A549 (cell line): ENCODE measurements around the gene CXCL17. TPM values are rescaled to one million over a fixed set of nuclear protein-coding genes. Genes with fewer than 3 reads are reported as not detected.

Experiments used
- ATAC-seq, 2 experiments: fragments of 200-7000 bp in 1 of 2; fragments of >200 bp in 1 of 2; cut with Nextera tagmentation in 1 of 2; cut with Tn5 transposase in 1 of 2; 3 replicates each; pipeline versions ENCODE4 v1.8.0 to v1.9.1; 2018 to 2020; ENCODE audit warnings: mild to moderate bottlenecking in 1 of 2, moderate library complexity in 1 of 2
- CTCF ChIA-PET: fragments of 300-600 bp; sonication (Branson Sonifier 250); formaldehyde crosslinking; extraction: SDS; loops from one replicate; lab custom pipeline; 2021; ENCODE audit warnings: antibody characterized with exemption, inconsistent platforms; lab: Yijun Ruan, JAX
- POLR2A ChIA-PET: fragments of 350-600 bp; formaldehyde crosslinking; extraction: SDS; loops from one replicate; lab custom pipeline; 2021; ENCODE audit warnings: antibody characterized with exemption, inconsistent platforms; lab: Yijun Ruan, JAX
- DNase-seq, 2 experiments: peaks; one replicate each; pipeline versions ENCODE4 v3.0.0 to v3.0.0-alpha.2; 2011 to 2016; ENCODE audit warnings: low read depth in 1 of 2, low spot score in 1 of 2
- FAIRE-seq: peaks from 2 replicates; lab custom pipeline; 2011; peaks lifted over from hg19 to GRCh38; lab: Jason Lieb, UNC
- H3K27ac ChIP-seq, 2 experiments: fragments of >200 bp; sonication (Bioruptor Twin); formaldehyde crosslinking; 3 replicates each; pipeline ENCODE4 v1.5.1; 2016 to 2017
- H3K4me1 ChIP-seq: fragments of >200 bp; sonication (Bioruptor Twin); formaldehyde crosslinking; 3 replicates; pipeline ENCODE4 v1.6.1; 2016
- H3K4me2 ChIP-seq: fragments of >200 bp; sonication (Bioruptor Twin); formaldehyde crosslinking; 3 replicates; pipeline ENCODE4 v1.6.1; 2016
- H3K4me3 ChIP-seq: fragments of >200 bp; sonication (Bioruptor Twin); formaldehyde crosslinking; 3 replicates; pipeline ENCODE4 v1.5.1; 2016
- H3K9me3 ChIP-seq: fragments of >200 bp; sonication (Bioruptor Twin); formaldehyde crosslinking; 3 replicates; pipeline ENCODE4 v1.6.1; 2016
- CHD2 ChIP-seq: fragments of 150-350 bp; IDR thresholded peaks from 2 replicates; pipeline ENCODE4 v1.6.1; 2014; ENCODE audit warnings: low read length; ENCODE audit not compliant: partially characterized antibody
- CTCF ChIP-seq: fragments of >200 bp; sonication (Bioruptor Twin); formaldehyde crosslinking; IDR thresholded peaks from 3 replicates; pipeline ENCODE4 v1.5.1; 2016
- EHF ChIP-seq: fragments of 250-450 bp; sonication (Bioruptor Pico); IDR thresholded peaks from 2 replicates; pipeline ENCODE4 v1.5.0; 2020; ENCODE audit warnings: mild to moderate bottlenecking
- EHMT2 ChIP-seq: fragments of 200-600 bp; sonication (generic); IDR thresholded peaks from 2 replicates; pipeline ENCODE4 v1.6.1; 2016; ENCODE audit warnings: antibody characterized with exemption, low read depth, mild to moderate bottlenecking, moderate library complexity
- ELK1 ChIP-seq: fragments of 150-350 bp; IDR thresholded peaks from 2 replicates; pipeline ENCODE4 v1.6.1; 2014; ENCODE audit warnings: low read depth, mild to moderate bottlenecking, low read length
- ESRRA ChIP-seq: fragments of 150-350 bp; IDR thresholded peaks from 2 replicates; pipeline ENCODE4 v1.6.1; 2014; ENCODE audit warnings: mild to moderate bottlenecking, low read length, borderline replicate concordance
- HEYL ChIP-seq: fragments of 250-450 bp; sonication (Bioruptor Pico); IDR thresholded peaks from 2 replicates; pipeline ENCODE4 v1.8.0; 2021; ENCODE audit warnings: mild to moderate bottlenecking, moderate library complexity
- KDM5A ChIP-seq: fragments of 200-600 bp; sonication (generic); IDR thresholded peaks from 2 replicates; pipeline ENCODE4 v1.6.1; 2016; ENCODE audit warnings: antibody characterized with exemption, mild to moderate bottlenecking
- MYC ChIP-seq: IDR thresholded peaks from 2 replicates; pipeline ENCODE4 v1.6.1; 2012; ENCODE audit warnings: mild to moderate bottlenecking, inconsistent platforms, low read length, improper control_type of control experiment, borderline replicate concordance
- NR3C1 ChIP-seq: fragments of >200 bp; sonication (Bioruptor Twin); formaldehyde crosslinking; IDR thresholded peaks from 3 replicates; pipeline ENCODE4 v1.6.1; 2017
- PBX3 ChIP-seq: IDR thresholded peaks from 2 replicates; pipeline ENCODE4 v1.6.1; 2012
- PHF8 ChIP-seq: fragments of 200-600 bp; sonication (generic); IDR thresholded peaks from 2 replicates; pipeline ENCODE4 v1.6.1; 2016; ENCODE audit warnings: low read depth, mild to moderate bottlenecking, antibody characterized with exemption, moderate library complexity, borderline replicate concordance
- RARB ChIP-seq: fragments of 250-450 bp; sonication (Bioruptor Pico); IDR thresholded peaks from 2 replicates; pipeline ENCODE4 v1.8.0; 2021; ENCODE audit warnings: mild to moderate bottlenecking, moderate library complexity
- RCOR1 ChIP-seq: fragments of 150-350 bp; IDR thresholded peaks from 2 replicates; pipeline ENCODE4 v1.6.1; 2014; ENCODE audit warnings: antibody characterized with exemption, low read length, low read depth
- RFX5 ChIP-seq: fragments of 450-650 bp; IDR thresholded peaks from 2 replicates; pipeline ENCODE4 v1.7.1; 2014; ENCODE audit warnings: antibody characterized with exemption, mild to moderate bottlenecking, moderate library complexity
- SMC3 ChIP-seq: fragments of >200 bp; sonication (Bioruptor Twin); formaldehyde crosslinking; IDR thresholded peaks from 3 replicates; pipeline ENCODE4 v1.6.1; 2018; ENCODE audit warnings: inconsistent platforms
- TP53 ChIP-seq: fragments of 250-450 bp; sonication (Bioruptor Pico); IDR thresholded peaks from 2 replicates; pipeline ENCODE4 v1.5.0; 2021; ENCODE audit warnings: mild to moderate bottlenecking, moderate library complexity
- ZC3H11A ChIP-seq: fragments of 450-650 bp; IDR thresholded peaks from 2 replicates; pipeline ENCODE4 v1.6.1; 2014; ENCODE audit warnings: antibody characterized with exemption, mild to moderate bottlenecking
- WGBS: methylation state at CpG from one replicate; pipeline ENCODE4 v1.1.6; 2017; ENCODE audit errors: missing lambda C conversion rate; 5-methylcytosine and 5-hydroxymethylcytosine counted together
- polyA plus RNA-seq, 4 experiments: library from polyadenylated mRNA; depleted of rRNA in 3 of 4; stranded (reverse); fragments of >200 nt; fragmentation: RNase III in 1 of 4; extraction: RNeasy Plus Mini Kit Qiagen cat#74134 plus additional on column Dnase treatment in 1 of 4; gene quantifications; 2 replicates in 3 of 4; 3 replicates in 1 of 4; pipeline ENCODE4 v1.2.3, GENCODE V29; 2011 to 2017

The CXCL17 gene
- polyA plus RNA-seq, 2 of the 4 experiments (the other 2 are of a cell fraction), result 0.14 TPM; not detected in 1

GRCh38 chr19:42426643-42427042 lies 16.1 kb downstream of the CXCL17 start:
- CTCF ChIA-PET, result interaction anchor here (1.2 to 7.6 kb wide), 9 partner anchors 8 to 318 kb away, joined by 4 to 74 read pairs (median 13); partner anchors contain the start of gene CXCL17
- POLR2A ChIA-PET, result interaction anchor here (0.7 kb wide), 1 partner anchor 14 kb away, joined by 4 read pairs; no protein-coding TSS in a partner anchor

GRCh38 chr19:42424712-42425131 lies 18.0 kb downstream of the CXCL17 start:
- ChIA-PET POLR2A (no interaction called here), CTCF (interaction anchor here (0.5 to 7.6 kb wide), 15 partner anchors 9 to 895 kb away, joined by 3 to 74 read pairs (median 4); partner anchors contain the start of gene CXCL17)
- DNase-seq (no peak), FAIRE-seq (no peak), ATAC-seq (peak in 1 of 2 experiments; percentile 21; a peak in 2 of 6 replicates)
- TF ChIP-seq CTCF (0 out of 3 replicates have a peak, but pooled peaks have one; percentile 7), ZC3H11A (no peak)
- Histone ChIP-seq H3K4me3 (no peak overlapping the region), H3K9me3 (no peaks in the 10 kb centered on the region), H3K4me1 (peaks cover 17% of the 10 kb centered on the region), H3K4me2 (no peak overlapping the region), H3K27ac (no peak overlapping the region)
- 76% methylated on average over 13 of the region's 13 CpGs for WGBS

More at GRCh38 chr19:42426643-42427042, 16.1 kb downstream of the CXCL17 start:
- ATAC-seq (no peak), DNase-seq (no peak)
- no peak overlapping the region for H3K4me3 ChIP-seq
- no peaks in the 10 kb centered on the region for H3K9me3 ChIP-seq
- TF ChIP-seq CTCF (no peak), KDM5A (no peak), RCOR1 (no peak), MYC (no peak)
- TF ChIP-seq, all 56 proteins: peak for 0
- Histone ChIP-seq H3K4me2 (no peak overlapping the region), H3K27ac (no peak overlapping the region), H3K4me1 (peaks cover 18% of the 10 kb centered on the region)
- FAIRE-seq, result no peak
- 91% methylated on average over 3 of the region's 3 CpGs for WGBS

GRCh38 chr19:42424345-42424707 lies 18.4 kb downstream of the CXCL17 start:
- Histone ChIP-seq H3K4me3 (no peak overlapping the region), H3K9me3 (no peaks in the 10 kb centered on the region), H3K4me2 (peak overlapping the region; percentile 81; the same call in 2 of the 3 replicates), H3K4me1 (peaks cover 18% of the 10 kb centered on the region), H3K27ac (no peak overlapping the region)
- 90% methylated on average over 15 of the region's 15 CpGs for WGBS
- FAIRE-seq (no peak), ATAC-seq (no peak; a peak in 1 of 6 replicates), DNase-seq (no peak)
- POLR2A ChIA-PET, result no interaction called here
- TF ChIP-seq PBX3, result no peak
- no peak for TF ChIP-seq PHF8
- TF ChIP-seq TP53 (CRISPR knock-in tag), result no peak
- TF ChIP-seq CHD2, result no peak
- no peak for TF ChIP-seq EHF
- no peak for TF ChIP-seq ELK1
- TF ChIP-seq MYC, result no peak
- TF ChIP-seq ESRRA, result no peak
- no peak for TF ChIP-seq SMC3
- no peak for TF ChIP-seq HEYL (CRISPR knock-in tag)
- TF ChIP-seq RARB (CRISPR knock-in tag), result no peak
- TF ChIP-seq NR3C1, result no peak
- no peak for TF ChIP-seq EHMT2
- TF ChIP-seq RFX5, result no peak
- CTCF ChIA-PET, result interaction anchor here (0.5 to 7.6 kb wide), 12 partner anchors 9 to 895 kb away, joined by 3 to 74 read pairs (median 4); partner anchors contain the start of gene CXCL17
